ENCODE results near the gene TBX20. TPM values are rescaled to one million over a fixed set of nuclear protein-coding genes. Genes with fewer than 3 reads are reported as not detected.
"Not testable (repeated sequence)": the region's sequence is repeated elsewhere in the genome, so short reads cannot be mapped to it uniquely, and the experiment has no call there.

Gene TBX20
- total and polyA plus RNA-seq, 2 experiments from 2014 or later: not detected

DNA sequence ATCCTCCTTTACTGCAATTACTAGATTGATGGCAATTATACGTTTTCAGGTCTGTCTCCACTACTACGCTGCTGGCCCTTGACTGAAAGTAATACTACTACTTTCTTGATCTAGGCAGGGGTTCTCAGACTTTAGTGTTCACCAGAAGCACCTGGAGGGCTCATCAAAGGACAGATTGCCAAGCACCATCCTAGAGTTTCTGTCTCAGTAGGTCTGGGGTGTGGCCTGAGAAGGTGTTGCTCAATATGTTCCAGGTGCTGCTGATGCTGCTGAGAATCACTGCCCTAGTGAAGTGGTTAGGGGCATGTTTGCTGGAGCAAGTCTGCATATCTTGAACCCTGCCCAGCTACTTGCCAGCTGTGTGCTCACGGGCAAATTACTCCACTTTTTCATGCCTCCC, 37.9 kb downstream of the TBX20 start:
- H3K79me2 ChIP-seq (ENCODE audit: insufficient read depth); H3K4me3 ChIP-seq; H3K27me3 ChIP-seq (replicated peaks; ENCODE audit: insufficient read depth); DNase-seq; H3K36me3 ChIP-seq (ENCODE audit: low read depth); H3K9me3 ChIP-seq (ENCODE audit: low read depth); H3K4me1 ChIP-seq (ENCODE audit: insufficient read depth); H3K9ac ChIP-seq; H3K4me2 ChIP-seq (ENCODE audit: unreplicated experiment); H2AFZ ChIP-seq; H3K27ac ChIP-seq; H4K20me1 ChIP-seq (ENCODE audit: insufficient read depth); H3K9me2 ChIP-seq (ENCODE audit: insufficient read depth); H3F3A ChIP-seq (ENCODE audit: insufficient read depth); in situ Hi-C loops (cut with MboI): not testable (repeated sequence)
- WGBS, 2 experiments (ENCODE audit: low coverage in 1 of 2, low lambda C conversion rate in 2 of 2, missing lambda C conversion rate in 2 of 2): 14 to 24% methylated on average over 3 of the region's 3 CpGs

DNA sequence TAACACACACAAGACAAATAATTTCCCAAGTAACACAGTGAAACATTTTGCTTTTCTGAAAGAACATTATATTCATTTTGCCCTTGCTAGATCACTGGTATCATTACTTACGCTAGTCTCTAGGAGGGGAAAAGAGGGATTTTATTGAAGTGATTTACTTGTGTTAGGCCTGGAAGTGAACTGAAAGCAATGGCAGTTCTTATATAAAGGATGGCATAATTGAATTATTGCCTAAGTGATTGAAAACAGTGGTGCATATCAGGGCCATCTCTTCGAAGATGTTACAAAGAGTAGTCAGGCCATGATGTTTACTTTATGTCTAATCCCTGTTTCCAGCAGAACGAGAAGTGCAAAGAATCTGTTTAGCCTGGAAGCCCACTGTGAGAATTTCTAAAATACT, 38.8 kb downstream of the TBX20 start:
- H3K4me1 ChIP-seq (ENCODE audit: insufficient read depth); H3K79me2 ChIP-seq (ENCODE audit: insufficient read depth); H4K20me1 ChIP-seq (ENCODE audit: insufficient read depth); H3K9me2 ChIP-seq (ENCODE audit: insufficient read depth); H3K9me3 ChIP-seq (ENCODE audit: low read depth); DNase-seq; H3F3A ChIP-seq (ENCODE audit: insufficient read depth); H3K27me3 ChIP-seq (replicated peaks; ENCODE audit: insufficient read depth); H3K4me3 ChIP-seq; H2AFZ ChIP-seq; H3K4me2 ChIP-seq (ENCODE audit: unreplicated experiment); H3K27ac ChIP-seq; H3K36me3 ChIP-seq (ENCODE audit: low read depth); in situ Hi-C loops (cut with MboI); H3K9ac ChIP-seq: not testable (repeated sequence)
- 14 to 20% methylated on average over 3 of the region's 3 CpGs for WGBS, 2 experiments (ENCODE audit: low coverage in 1 of 2, low lambda C conversion rate in 2 of 2, missing lambda C conversion rate in 2 of 2)

DNA sequence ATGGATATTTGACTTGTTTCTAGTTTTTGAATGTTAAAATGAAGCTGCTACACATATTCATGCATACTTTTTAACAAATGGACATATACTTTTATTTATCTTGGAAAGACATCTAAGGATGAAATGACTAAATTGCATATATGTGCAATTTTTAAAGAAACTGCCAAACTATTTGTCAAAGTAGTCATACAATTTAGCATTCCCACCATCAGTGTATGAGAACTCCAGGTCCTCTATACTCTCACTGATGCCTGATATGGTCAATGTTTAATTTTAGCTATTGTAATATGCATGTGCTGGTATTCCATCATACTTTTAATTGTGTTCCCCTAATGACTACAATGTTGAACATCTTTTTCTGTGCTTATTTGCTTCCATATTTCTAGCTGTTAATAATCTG, 47.0 kb downstream of the TBX20 start:
- H3K4me3 ChIP-seq; H4K20me1 ChIP-seq (ENCODE audit: insufficient read depth); H3K27ac ChIP-seq; H3K79me2 ChIP-seq (ENCODE audit: insufficient read depth); H3F3A ChIP-seq (ENCODE audit: insufficient read depth); H3K4me2 ChIP-seq (ENCODE audit: unreplicated experiment); H3K4me1 ChIP-seq (ENCODE audit: insufficient read depth); in situ Hi-C loops (cut with MboI); H3K36me3 ChIP-seq (ENCODE audit: low read depth); DNase-seq; H3K9me3 ChIP-seq (ENCODE audit: low read depth); H3K9me2 ChIP-seq (ENCODE audit: insufficient read depth); H3K9ac ChIP-seq; H2AFZ ChIP-seq: not testable (repeated sequence)
- 0 out of 2 replicates have a peak, but pooled peaks cover 11% of the 10 kb centered on the region for H3K27me3 ChIP-seq (replicated peaks; ENCODE audit: insufficient read depth)

DNA sequence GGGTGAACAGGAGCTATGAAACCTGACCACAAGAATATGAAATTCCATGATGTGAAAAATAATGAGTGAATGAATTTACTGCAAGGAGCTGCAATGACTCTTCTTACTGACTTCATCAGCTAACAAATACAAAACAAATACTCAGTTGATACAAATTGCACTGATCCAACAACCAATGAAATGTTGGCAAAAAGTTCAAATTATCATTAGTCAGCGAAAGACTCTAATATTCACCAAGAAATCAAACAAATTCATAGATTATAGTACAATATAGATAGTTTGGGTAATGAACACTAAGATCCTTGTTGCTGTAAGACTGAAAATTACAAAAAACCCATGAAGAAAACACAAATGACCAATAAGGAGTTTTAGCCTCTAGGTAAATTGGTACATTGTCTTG, 49.0 kb downstream of the TBX20 start:
- H2AFZ ChIP-seq; H3K9me3 ChIP-seq (ENCODE audit: low read depth); in situ Hi-C loops (cut with MboI); H3K36me3 ChIP-seq (ENCODE audit: low read depth); H3K4me3 ChIP-seq; H3K4me1 ChIP-seq (ENCODE audit: insufficient read depth); H3K27ac ChIP-seq; H3F3A ChIP-seq (ENCODE audit: insufficient read depth); H3K4me2 ChIP-seq (ENCODE audit: unreplicated experiment); DNase-seq; H3K79me2 ChIP-seq (ENCODE audit: insufficient read depth); H3K9ac ChIP-seq; H3K9me2 ChIP-seq (ENCODE audit: insufficient read depth); H4K20me1 ChIP-seq (ENCODE audit: insufficient read depth): not testable (repeated sequence)
- H3K27me3 ChIP-seq (replicated peaks; ENCODE audit: insufficient read depth): peaks cover 11% of the 10 kb centered on the region; the same call in 1 of the 2 replicates
- WGBS, 2 experiments (ENCODE audit: low coverage in 1 of 2, low lambda C conversion rate in 2 of 2, missing lambda C conversion rate in 2 of 2): 15 to 37% methylated on average over 1 of the region's 1 CpG

DNA sequence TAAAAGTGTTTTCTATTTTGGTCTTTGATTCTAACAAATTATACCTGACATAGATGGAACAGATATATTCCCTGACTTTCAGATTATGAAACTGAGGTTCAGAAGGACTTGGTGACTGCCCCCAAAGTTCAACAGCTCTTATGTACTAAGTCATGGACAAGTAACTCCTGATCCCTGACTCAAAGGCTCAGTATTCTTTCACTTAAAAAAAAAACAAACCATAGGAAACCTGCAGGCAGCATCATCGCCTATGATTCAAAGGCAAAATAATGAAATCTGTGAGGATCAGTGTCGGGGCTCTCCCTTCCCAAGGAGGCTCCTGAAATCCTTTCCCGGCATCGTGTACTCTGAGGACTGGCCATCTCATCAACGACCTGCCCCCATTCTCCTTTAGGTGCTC, 49.9 kb downstream of the TBX20 start:
- H3K9me2 ChIP-seq (ENCODE audit: insufficient read depth); H3K4me3 ChIP-seq; H3K4me2 ChIP-seq (ENCODE audit: unreplicated experiment); H3F3A ChIP-seq (ENCODE audit: insufficient read depth); H3K9me3 ChIP-seq (ENCODE audit: low read depth); H3K4me1 ChIP-seq (ENCODE audit: insufficient read depth); H3K27ac ChIP-seq; H4K20me1 ChIP-seq (ENCODE audit: insufficient read depth); in situ Hi-C loops (cut with MboI); H3K36me3 ChIP-seq (ENCODE audit: low read depth); DNase-seq; H3K9ac ChIP-seq; H2AFZ ChIP-seq; H3K79me2 ChIP-seq (ENCODE audit: insufficient read depth): not testable (repeated sequence)
- H3K27me3 ChIP-seq (replicated peaks; ENCODE audit: insufficient read depth): peaks cover 11% of the 10 kb centered on the region; the same call in 1 of the 2 replicates
- 44 to 47% methylated on average over 5 of the region's 5 CpGs for WGBS, 2 experiments (ENCODE audit: low coverage in 1 of 2, low lambda C conversion rate in 2 of 2, missing lambda C conversion rate in 2 of 2)

DNA sequence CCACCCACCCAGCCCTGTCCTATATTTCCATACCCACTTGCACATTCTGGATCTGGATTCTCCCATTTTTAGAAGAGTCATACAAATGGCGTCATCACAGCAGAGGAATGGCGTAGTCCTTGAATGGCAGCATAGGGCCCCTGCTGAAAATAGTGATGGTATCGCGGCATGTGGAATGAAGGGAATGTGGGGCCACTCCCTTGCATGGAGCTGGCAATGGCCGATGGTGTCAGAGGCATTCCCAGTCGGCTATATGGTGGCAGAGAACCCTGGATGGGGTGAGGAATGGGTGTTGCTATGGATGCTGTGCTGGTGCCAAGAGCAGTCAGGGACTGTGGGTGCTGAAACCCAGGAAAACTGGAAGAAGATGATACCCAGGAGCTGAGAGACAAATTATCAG, 51.5 kb downstream of the TBX20 start:
- H3K36me3 ChIP-seq (ENCODE audit: low read depth); DNase-seq: not testable (repeated sequence)
- 52 to 58% methylated on average over 6 of the region's 6 CpGs for WGBS, 2 experiments (ENCODE audit: low coverage in 1 of 2, low lambda C conversion rate in 2 of 2, missing lambda C conversion rate in 2 of 2)

DNA sequence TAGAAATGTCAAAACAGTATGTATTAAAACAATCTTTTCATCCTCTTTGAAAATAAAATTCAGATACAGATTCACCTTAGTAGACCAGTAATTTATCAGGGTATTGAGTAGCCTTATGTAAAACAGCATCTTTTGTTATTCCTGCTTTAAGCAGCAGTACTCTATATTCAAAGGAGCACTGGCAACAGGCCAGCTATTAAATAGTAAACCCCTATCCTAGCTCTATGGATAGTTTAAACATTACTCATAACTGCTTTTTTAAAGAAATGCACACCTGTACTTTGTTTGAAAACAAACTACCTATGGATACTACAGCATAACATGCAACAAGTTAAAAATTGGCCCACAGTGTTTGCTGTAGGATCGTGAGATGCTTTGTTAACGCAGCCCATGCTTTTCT, 53.7 kb downstream of the TBX20 start:
- in situ Hi-C loops (cut with MboI); H3K9ac ChIP-seq; H3K4me2 ChIP-seq (ENCODE audit: unreplicated experiment); H3K36me3 ChIP-seq (ENCODE audit: low read depth); H3K27ac ChIP-seq; DNase-seq; H3F3A ChIP-seq (ENCODE audit: insufficient read depth); H4K20me1 ChIP-seq (ENCODE audit: insufficient read depth); H3K27me3 ChIP-seq (replicated peaks; ENCODE audit: insufficient read depth); H2AFZ ChIP-seq; H3K9me2 ChIP-seq (ENCODE audit: insufficient read depth); H3K4me3 ChIP-seq; H3K9me3 ChIP-seq (ENCODE audit: low read depth); H3K79me2 ChIP-seq (ENCODE audit: insufficient read depth): not testable (repeated sequence)
- WGBS, 2 experiments (ENCODE audit: low coverage in 1 of 2, low lambda C conversion rate in 2 of 2, missing lambda C conversion rate in 2 of 2): 77 to 84% methylated on average over 2 of the region's 2 CpGs
- H3K4me1 ChIP-seq (ENCODE audit: insufficient read depth): peaks cover 13% of the 10 kb centered on the region

More for the DNA sequence above, 51.5 kb downstream of the TBX20 start:
- H3K4me3 ChIP-seq; H3K9me2 ChIP-seq (ENCODE audit: insufficient read depth); H3K9ac ChIP-seq; H3K27ac ChIP-seq; in situ Hi-C loops (cut with MboI); H3K4me2 ChIP-seq (ENCODE audit: unreplicated experiment); H4K20me1 ChIP-seq (ENCODE audit: insufficient read depth); H3F3A ChIP-seq (ENCODE audit: insufficient read depth); H3K79me2 ChIP-seq (ENCODE audit: insufficient read depth); H2AFZ ChIP-seq; H3K9me3 ChIP-seq (ENCODE audit: low read depth): not testable (repeated sequence)
- H3K4me1 ChIP-seq (ENCODE audit: insufficient read depth): peaks cover 13% of the 10 kb centered on the region
- H3K27me3 ChIP-seq (replicated peaks; ENCODE audit: insufficient read depth): peaks cover 11% of the 10 kb centered on the region; the same call in 1 of the 2 replicates

DNA sequence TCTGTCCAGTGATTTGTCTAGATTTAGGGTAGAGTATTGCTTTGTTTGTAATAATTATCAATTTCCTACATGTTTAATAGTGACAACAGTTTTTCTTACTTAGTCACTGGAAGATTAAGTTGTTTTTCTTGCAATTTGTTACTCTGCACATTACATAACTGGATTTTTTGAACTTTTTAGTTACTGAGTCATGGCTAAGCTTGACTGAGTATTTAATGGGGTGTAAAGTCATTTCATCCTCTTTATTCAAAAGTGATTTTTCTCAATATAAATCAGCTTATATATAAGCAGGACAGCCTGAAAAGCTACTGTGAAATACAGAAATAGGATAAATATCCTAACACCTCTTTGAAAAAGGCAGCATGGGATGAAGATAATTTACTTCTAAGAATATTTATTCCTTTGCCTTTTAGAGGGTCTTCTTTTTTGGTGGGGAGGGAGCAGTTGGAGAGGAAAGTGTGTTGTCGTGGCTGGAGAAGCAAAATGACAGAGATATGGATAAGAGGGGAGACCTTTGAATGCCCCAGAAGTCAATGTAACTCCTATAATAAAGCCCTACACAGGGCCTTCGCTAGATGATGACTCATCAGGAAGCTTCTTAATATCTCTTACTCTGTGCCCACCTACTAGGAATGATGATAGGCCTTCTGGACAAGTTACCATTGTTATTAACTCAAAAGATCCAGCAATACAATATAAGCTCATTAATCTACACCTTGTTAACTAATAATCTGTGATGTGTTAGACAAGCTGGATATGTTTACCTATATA, 55.3 kb downstream of the TBX20 start:
- in situ Hi-C loops (cut with MboI); H3K4me2 ChIP-seq (ENCODE audit: unreplicated experiment); H3K27ac ChIP-seq; H3K27me3 ChIP-seq (replicated peaks; ENCODE audit: insufficient read depth); H3K79me2 ChIP-seq (ENCODE audit: insufficient read depth); H4K20me1 ChIP-seq (ENCODE audit: insufficient read depth); H3F3A ChIP-seq (ENCODE audit: insufficient read depth); H3K9me2 ChIP-seq (ENCODE audit: insufficient read depth); H2AFZ ChIP-seq; H3K4me3 ChIP-seq; H3K9ac ChIP-seq; H3K9me3 ChIP-seq (ENCODE audit: low read depth); H3K36me3 ChIP-seq (ENCODE audit: low read depth): not testable (repeated sequence)
- H3K4me1 ChIP-seq (ENCODE audit: insufficient read depth): peaks cover 13% of the 10 kb centered on the region
- WGBS, 2 experiments (ENCODE audit: low coverage in 1 of 2, low lambda C conversion rate in 2 of 2, missing lambda C conversion rate in 2 of 2): 52 to 74% methylated on average over 2 of the region's 2 CpGs
- DNase-seq: peak; percentile 52
